ENCODE results near the gene ABCC1.
"Not testable (repeated sequence)": the region's sequence is repeated elsewhere in the genome, so short reads cannot be mapped to it uniquely, and the experiment has no call there.

The ABCC1 gene

GRCh38 chr16:16143038-16143763 is 193.8 kb downstream of the ABCC1 start:
- no peak for DNase-seq

DNA sequence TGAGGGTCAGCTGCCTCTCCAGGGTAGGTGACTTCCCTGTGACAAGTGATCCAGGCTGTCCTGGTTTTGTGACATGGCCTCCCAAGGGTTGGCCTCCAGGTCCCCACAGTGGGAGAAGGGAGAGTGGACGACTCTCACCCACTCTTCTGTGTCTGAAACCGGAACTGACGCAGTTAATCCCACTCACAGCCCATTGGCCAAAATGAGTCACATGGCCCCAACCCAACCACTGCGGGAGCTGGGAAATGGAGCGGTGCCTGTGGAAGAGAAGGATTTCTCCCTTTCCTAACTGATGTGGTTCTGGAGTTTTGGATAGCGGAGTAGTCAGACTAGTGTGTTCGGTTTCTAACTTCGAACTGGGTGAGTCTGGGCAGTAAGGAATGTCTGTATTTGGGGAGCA is 194.5 kb downstream of the ABCC1 start:
- DNase-seq: no peak

DNA sequence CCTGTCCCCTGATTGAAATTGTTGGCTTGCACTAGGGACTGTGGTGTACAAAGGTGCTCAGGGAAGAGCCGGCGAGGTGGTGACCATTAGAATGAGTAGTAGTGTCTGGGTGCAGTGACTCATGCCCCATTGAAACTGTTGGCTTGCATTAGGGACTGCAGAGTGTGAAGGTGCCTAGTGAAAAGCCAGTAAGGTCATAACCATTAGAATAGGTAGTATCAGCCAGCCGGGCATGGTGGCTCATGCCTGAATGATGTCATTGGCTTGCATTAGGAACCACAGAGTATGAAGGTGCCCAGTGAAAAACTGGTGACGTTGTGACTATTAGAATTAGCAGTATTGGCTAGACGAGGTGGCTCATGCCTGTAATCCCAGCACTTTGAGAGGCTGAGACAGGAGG is 195.0 kb downstream of the ABCC1 start:
- DNase-seq: no peak

- no peak for DNase-seq
These were observed 195.9 kb downstream of the ABCC1 start for GRCh38 chr16:16145286-16145685.

DNA sequence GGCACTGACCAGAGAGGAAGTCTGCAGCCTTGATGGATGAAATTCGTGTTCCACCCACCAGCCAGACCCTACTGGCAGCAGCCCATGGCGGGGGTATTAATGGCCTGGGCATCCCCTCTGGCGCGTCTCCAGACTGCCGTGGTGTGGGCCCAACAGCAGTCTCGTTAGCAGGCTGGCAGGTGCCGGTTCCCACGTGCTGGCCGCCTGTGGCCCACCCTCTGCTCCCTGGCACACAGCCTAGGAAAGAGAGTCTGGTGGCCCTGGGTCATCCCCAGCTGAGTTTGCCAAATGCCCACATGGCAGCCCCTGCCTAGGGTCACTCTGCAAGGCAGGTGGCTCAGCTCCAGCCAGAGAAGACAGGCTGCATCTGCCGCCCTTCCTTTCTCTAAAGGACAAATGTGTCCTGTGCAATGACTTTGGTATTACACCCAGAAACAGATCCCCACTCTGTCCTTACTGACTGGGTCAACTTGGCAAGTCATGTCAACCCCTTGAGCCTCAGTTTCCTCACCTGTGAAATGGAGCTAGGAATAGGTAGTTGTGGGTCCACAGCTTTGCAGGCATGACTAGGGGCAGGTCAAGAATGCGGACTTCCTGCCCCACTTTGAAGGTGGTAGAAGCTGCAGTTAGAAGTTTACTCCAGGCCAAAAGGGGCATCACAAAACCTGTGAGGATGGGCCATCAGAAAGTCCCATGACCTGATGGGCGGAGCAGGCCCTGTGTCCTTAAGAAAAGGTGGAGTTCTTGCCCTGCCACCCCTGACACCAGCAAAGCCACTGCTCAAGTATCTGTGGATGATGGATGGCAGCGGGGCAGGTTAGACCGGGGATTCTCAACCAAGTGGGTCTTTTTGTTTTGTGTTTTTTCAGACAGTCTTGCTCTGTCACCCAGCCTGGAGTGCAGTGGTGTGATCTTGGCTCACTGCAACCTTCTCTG is 197.2 kb downstream of the ABCC1 start:
- DNase-seq: no peak

DNA sequence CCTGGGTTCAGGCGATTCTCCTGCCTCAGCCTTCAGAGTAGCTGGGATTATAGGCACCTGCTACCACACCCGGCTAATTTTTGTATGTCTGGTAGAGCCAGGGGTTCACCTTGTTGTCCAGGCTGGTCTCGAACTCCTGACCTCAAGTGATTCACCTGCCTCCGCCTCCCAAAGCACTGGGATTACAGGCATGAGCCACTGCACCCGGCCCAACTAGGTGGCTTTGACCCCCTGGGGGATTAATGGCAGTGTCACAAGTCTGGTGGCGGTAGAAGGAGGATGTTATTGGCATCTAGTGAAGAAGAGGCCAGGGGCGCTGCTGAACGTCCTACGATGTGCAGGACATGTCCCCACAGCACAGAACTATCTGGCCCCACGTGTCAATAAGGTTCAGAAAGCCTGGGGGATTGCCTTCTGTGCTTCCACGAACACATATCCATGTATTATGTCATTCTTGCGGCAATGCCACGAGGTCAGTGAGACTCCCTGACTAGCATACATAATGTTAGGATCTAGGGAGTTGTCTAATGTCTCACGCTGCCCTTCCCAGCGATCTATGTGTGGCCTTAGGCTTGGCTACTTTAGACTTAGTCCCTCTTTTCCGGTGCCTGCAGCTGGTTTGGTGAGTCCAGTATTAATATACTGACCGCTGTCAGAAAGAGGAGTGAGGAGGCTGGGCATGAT is 198.0 kb downstream of the ABCC1 start:
- DNase-seq: no peak

DNA sequence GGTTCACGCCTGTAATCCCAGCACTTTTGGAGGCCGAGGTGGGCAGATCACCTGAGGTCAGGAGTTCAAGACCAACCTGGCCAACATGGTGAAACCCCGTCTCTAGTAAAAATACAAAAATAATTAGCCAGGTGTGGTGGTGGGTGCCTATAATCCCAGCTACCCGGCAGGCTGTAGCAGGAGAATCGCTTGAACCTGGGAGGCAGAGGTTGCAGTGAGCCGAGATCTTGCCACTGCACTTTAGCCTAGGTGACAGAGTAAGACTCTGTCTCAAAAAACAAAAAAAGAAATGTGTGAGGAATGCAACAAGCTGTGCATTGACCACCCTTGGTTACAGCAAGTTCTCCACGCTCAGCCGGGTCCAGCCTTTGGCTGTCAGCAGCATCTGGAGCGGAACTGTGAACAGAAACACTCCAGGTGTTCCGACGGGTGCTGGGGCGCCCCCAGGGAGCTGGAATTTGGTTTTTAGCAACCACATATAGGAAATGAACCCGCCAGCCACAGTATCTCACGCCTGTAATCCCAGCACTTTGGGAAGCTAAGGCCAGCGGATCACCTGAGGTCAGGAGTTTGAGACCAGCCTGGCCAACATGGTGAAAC is 198.7 kb downstream of the ABCC1 start:
- not testable (repeated sequence) for DNase-seq

DNA sequence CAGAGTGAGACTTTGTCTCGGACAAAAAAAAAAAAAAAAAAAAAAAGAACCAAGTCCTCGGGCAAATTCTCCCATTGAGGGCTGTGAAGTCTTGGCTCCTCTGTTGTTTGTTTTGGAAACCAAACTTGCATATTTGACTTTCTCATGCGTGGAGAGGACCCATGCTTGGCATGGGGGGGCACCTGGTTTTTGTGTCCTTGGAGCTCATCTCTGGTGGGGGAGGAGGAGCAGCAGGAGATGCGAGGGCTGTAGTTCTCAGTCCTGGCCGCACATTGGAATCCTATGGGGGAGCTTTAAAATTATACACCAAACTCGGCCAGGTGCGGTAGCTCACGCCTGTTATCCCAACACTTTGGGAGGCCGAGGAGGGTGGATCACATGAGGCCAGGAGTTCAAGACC is 199.3 kb downstream of the ABCC1 start:
- DNase-seq: no peak

- DNase-seq: no peak
These were observed 200.3 kb downstream of the ABCC1 start for GRCh38 chr16:16149710-16150116.

DNA sequence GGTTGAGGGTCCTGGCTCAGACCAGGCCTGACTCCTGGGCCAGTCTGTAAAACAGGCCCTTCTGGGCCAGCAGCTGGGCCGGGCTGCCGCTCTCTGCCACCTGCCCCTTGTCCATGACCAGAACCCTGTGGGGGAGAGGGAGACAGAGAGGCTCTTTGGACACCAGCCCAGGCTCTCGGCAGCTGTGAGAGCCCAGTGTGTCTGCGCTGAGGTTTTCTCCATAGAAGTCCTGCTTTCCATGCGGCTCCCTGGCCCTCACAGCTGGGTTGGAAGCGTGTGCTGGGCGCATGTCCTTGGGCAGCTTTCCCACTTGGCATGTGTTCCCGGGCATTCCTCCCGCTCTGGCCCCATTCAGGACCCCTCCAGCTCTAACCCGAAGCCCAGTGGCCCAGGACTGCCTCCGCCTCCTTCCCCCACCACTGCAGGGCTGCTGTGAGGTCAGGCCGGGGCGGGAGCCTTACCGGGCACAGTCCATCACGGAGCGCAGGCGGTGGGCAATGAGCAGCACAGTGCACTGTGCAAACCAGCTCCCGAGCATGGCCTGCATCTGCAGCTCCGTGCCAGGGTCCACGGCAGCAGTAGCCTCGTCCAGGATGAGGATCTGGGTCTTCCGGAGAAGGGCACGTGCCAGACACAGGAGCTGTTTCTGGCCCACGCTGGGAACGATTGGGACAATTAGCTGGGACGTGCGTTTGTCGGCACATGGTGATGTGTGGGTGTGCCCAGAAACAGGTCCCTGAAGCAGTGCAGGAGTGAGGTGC is 200.9 kb downstream of the ABCC1 start:
- DNase-seq: no peak

GRCh38 chr16:16150878-16151152 is 201.4 kb downstream of the ABCC1 start:
- DNase-seq: no peak

DNA sequence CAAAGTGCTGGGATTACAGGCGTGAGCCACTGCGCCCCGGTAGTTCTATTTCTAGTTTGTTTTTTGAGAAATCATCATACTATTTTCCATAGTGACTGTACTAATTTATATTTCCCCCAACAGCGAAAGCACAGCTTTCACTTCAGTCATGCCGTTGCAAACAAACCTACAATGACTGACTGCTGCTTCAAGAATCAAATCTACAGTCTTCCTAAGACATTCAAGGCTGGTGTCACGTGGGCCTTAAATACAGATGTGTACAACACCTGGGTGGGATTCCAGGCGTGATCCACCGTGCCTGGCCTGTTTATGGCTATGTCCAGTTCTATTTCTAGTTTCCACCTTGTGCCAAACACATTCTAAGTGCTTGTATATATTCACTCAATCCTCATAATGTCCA is 201.9 kb downstream of the ABCC1 start:
- no peak for DNase-seq

- DNase-seq: not testable (repeated sequence)
These were observed 203.6 kb downstream of the ABCC1 start for GRCh38 chr16:16153000-16153399.

DNA sequence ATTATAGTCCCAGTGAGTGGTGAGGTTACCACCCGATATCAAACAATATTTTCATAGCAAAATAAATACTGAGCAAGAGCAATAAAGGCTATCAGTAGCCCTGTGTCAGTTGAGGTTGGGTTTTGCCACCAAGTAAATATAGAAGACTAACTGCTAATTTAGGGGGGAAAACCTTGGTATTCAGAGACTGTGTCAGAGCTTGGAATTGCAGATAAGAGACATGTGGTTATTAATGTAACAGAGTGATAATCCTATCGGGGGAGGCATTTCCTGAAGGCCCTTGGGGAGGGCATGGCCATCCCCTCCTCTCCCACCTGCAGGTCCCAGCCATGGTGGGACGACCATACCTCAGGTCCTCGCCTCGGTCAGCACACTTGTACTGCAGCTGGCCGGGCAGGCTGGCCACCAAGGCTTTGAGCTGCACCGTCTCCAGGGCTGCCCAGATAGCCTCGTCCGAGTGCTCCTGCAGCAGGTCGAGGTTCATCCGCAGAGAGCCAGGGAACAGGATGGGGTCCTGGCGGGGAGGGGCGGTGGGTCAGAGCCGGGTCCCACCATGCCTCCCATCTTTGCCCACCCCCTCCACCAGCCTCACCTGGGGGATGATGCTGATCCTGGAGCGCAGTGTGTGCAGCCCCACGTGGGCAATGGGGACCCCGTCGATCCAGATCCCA is 205.0 kb downstream of the ABCC1 start:
- DNase-seq: no peak

DNA sequence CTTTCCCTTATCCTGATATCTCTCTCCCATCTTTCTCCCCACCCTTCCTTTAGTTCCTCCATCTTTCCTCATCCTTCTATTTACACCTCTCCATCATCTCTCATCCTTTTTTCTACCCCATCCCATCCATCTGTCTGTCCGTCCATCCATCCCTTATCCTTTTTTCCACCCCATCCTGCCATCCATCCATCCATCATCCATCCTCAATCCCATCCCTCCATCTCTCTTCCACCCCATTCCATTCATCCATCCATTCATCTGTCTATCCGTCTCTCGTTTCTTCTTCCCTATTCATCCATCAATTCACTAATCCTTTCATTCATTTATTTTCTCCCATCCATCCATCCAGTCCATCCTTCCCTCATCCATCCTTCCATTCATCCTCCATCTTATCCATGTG is 205.8 kb downstream of the ABCC1 start:
- DNase-seq: no peak

- DNase-seq: no peak
These were observed 207.8 kb downstream of the ABCC1 start for GRCh38 chr16:16157166-16157565.

GRCh38 chr16:16158082-16158658 is 208.8 kb downstream of the ABCC1 start:
- DNase-seq: no peak

GRCh38 chr16:16158741-16159374 is 209.4 kb downstream of the ABCC1 start:
- no peak for DNase-seq

- no peak for DNase-seq
These were observed 210.2 kb downstream of the ABCC1 start for GRCh38 chr16:16159662-16160061.

- DNase-seq: no peak
These were observed 211.9 kb downstream of the ABCC1 start for GRCh38 chr16:16161319-16161718.

DNA sequence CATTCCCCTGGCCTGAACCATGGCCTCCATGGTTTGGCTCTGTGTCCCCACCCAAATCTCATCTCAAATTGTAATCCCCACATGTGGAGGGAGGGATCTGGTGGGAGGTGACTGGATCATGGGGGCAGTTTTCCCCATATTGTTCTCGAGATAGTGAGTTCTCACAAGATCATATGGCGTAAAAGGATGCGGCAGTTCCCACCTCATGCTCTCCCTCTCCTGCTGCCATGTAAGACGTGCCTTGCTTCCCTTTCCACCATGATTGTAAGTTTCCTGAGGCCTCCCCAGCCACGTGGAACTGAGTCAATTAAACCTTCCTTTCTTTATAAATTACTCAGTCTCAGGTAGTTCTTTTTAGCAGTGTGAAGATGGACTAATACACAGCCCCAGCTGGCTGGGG is 212.4 kb downstream of the ABCC1 start:
- not testable (repeated sequence) for DNase-seq
